Duodenal mucosa (tissue), 2 donors: ENCODE data around the gene LMNTD1.
"Not testable (repeated sequence)": the region's sequence is repeated elsewhere in the genome, so short reads cannot be mapped to it uniquely, and the experiment has no call there.

Experiments
- H3K27ac ChIP-seq: one replicate; pipeline ENCODE4 v1.7.0; 2013; ENCODE audit warnings: low read depth, low read length
- H3K27me3 ChIP-seq, 2 donors: one replicate each; pipeline ENCODE4 v1.7.0; 2013; ENCODE audit warnings: low read length in 2 of 2, control low read depth in 1 of 2; ENCODE audit not compliant: insufficient read depth in 2 of 2, control insufficient read depth in 1 of 2
- H3K36me3 ChIP-seq, 2 donors: one replicate each; pipeline ENCODE4 v1.7.0; 2013; ENCODE audit warnings: low read length in 2 of 2, control low read depth in 1 of 2; ENCODE audit not compliant: insufficient read depth in 2 of 2, control insufficient read depth in 1 of 2
- H3K4me1 ChIP-seq, 2 donors: one replicate each; pipeline ENCODE4 v1.7.0; 2013; ENCODE audit warnings: low read length in 2 of 2, control low read depth in 1 of 2; ENCODE audit not compliant: insufficient read depth in 2 of 2, control insufficient read depth in 1 of 2
- H3K4me3 ChIP-seq, 2 donors: one replicate each; pipeline ENCODE4 v1.7.0; 2013; ENCODE audit warnings: low read length in 2 of 2, low read depth in 1 of 2
- H3K9ac ChIP-seq, 2 donors: one replicate each; pipeline ENCODE4 v1.7.0; 2013; ENCODE audit warnings: low read length in 2 of 2, low read depth in 1 of 2
- H3K9me3 ChIP-seq, 2 donors: one replicate each; pipeline ENCODE4 v1.7.0; 2013; ENCODE audit warnings: low read length in 2 of 2, control low read depth in 1 of 2; ENCODE audit not compliant: control insufficient read depth in 1 of 2

The LMNTD1 gene

GRCh38 chr12:25494926-25495325 lies 58.2 kb downstream of the LMNTD1 start:
- Histone ChIP-seq H3K27ac (no peak overlapping the region), H3K9ac (no peak overlapping the region), H3K27me3 (no peaks in the 10 kb centered on the region), H3K36me3 (no peaks in the 10 kb centered on the region), H3K4me3 (no peak overlapping the region), H3K4me1 (no peaks in the 10 kb centered on the region), H3K9me3 (no peaks in the 10 kb centered on the region)

GRCh38 chr12:25493682-25494081 lies 59.4 kb downstream of the LMNTD1 start:
- H3K4me1 ChIP-seq, result no peaks in the 10 kb centered on the region
- no peak overlapping the region for H3K9ac ChIP-seq
- H3K27me3 ChIP-seq, result no peaks in the 10 kb centered on the region
- H3K36me3 ChIP-seq, result no peaks in the 10 kb centered on the region
- no peak overlapping the region for H3K27ac ChIP-seq
- H3K4me3 ChIP-seq, result no peak overlapping the region
- H3K9me3 ChIP-seq, result no peaks in the 10 kb centered on the region

- Histone ChIP-seq H3K9me3 (no peaks in the 10 kb centered on the region), H3K27me3 (no peaks in the 10 kb centered on the region), H3K4me1 (no peaks in the 10 kb centered on the region), H3K9ac (no peak overlapping the region), H3K4me3 (no peak overlapping the region), H3K36me3 (no peaks in the 10 kb centered on the region), H3K27ac (no peak overlapping the region)
These were observed 61.4 kb downstream of the LMNTD1 start for GRCh38 chr12:25491396-25492325.

GRCh38 chr12:25488956-25489870 lies 63.9 kb downstream of the LMNTD1 start:
- H3K9ac ChIP-seq, H3K27ac ChIP-seq, H3K27me3 ChIP-seq, H3K4me3 ChIP-seq, H3K9me3 ChIP-seq, H3K4me1 ChIP-seq, H3K36me3 ChIP-seq: not testable (repeated sequence)

GRCh38 chr12:25482625-25483024 lies 70.5 kb downstream of the LMNTD1 start:
- no peak overlapping the region for H3K4me3 ChIP-seq
- H3K27ac ChIP-seq, result no peak overlapping the region
- H3K9me3 ChIP-seq, result no peaks in the 10 kb centered on the region
- no peaks in the 10 kb centered on the region for H3K36me3 ChIP-seq
- H3K4me1 ChIP-seq, result no peaks in the 10 kb centered on the region
- H3K27me3 ChIP-seq, result no peaks in the 10 kb centered on the region
- no peak overlapping the region for H3K9ac ChIP-seq

GRCh38 chr12:25480145-25480544 lies 72.9 kb downstream of the LMNTD1 start:
- no peaks in the 10 kb centered on the region for H3K4me1 ChIP-seq
- no peak overlapping the region for H3K9ac ChIP-seq
- no peaks in the 10 kb centered on the region for H3K27me3 ChIP-seq
- H3K27ac ChIP-seq, result no peak overlapping the region
- no peaks in the 10 kb centered on the region for H3K36me3 ChIP-seq
- no peaks in the 10 kb centered on the region for H3K9me3 ChIP-seq
- H3K4me3 ChIP-seq, result no peak overlapping the region

- Histone ChIP-seq H3K9me3 (no peaks in the 10 kb centered on the region), H3K27ac (no peak overlapping the region), H3K4me3 (no peak overlapping the region), H3K27me3 (no peaks in the 10 kb centered on the region), H3K36me3 (no peaks in the 10 kb centered on the region), H3K4me1 (no peaks in the 10 kb centered on the region), H3K9ac (no peak overlapping the region)
These were observed 75.9 kb downstream of the LMNTD1 start for GRCh38 chr12:25477217-25477616.

GRCh38 chr12:25472453-25472852 lies 80.6 kb downstream of the LMNTD1 start:
- no peaks in the 10 kb centered on the region for H3K27me3 ChIP-seq
- no peaks in the 10 kb centered on the region for H3K9me3 ChIP-seq
- H3K27ac ChIP-seq, result no peak overlapping the region
- no peaks in the 10 kb centered on the region for H3K36me3 ChIP-seq
- no peak overlapping the region for H3K9ac ChIP-seq
- no peaks in the 10 kb centered on the region for H3K4me1 ChIP-seq
- H3K4me3 ChIP-seq, result no peak overlapping the region

- no peaks in the 10 kb centered on the region for H3K27me3 ChIP-seq
- H3K4me3 ChIP-seq, result no peak overlapping the region
- H3K36me3 ChIP-seq, result no peaks in the 10 kb centered on the region
- no peak overlapping the region for H3K9ac ChIP-seq
- no peaks in the 10 kb centered on the region for H3K4me1 ChIP-seq
- no peaks in the 10 kb centered on the region for H3K9me3 ChIP-seq
- no peak overlapping the region for H3K27ac ChIP-seq
These were observed 83.2 kb downstream of the LMNTD1 start for GRCh38 chr12:25469861-25470260.

- Histone ChIP-seq H3K4me3 (no peak overlapping the region), H3K36me3 (no peaks in the 10 kb centered on the region), H3K27me3 (no peaks in the 10 kb centered on the region), H3K9ac (no peak overlapping the region), H3K9me3 (no peaks in the 10 kb centered on the region), H3K4me1 (no peaks in the 10 kb centered on the region), H3K27ac (no peak overlapping the region)
These were observed 83.7 kb downstream of the LMNTD1 start for GRCh38 chr12:25469368-25469767.
